NCI-H2107 treated with DMSO at 0.1 percent for 48 hours (cell line): Measurements from ENCODE around the gene TNS4.

ENCODE experiments used
- DNase-seq: peaks from one replicate; lab custom pipeline; 2025; ENCODE audit not compliant: unreplicated experiment; lab: John Stamatoyannopoulos, UW

TNS4 gene

GRCh38 chr17:40458851-40459482 lies 42.5 kb downstream of the TNS4 start:
- no peak for DNase-seq

DNA sequence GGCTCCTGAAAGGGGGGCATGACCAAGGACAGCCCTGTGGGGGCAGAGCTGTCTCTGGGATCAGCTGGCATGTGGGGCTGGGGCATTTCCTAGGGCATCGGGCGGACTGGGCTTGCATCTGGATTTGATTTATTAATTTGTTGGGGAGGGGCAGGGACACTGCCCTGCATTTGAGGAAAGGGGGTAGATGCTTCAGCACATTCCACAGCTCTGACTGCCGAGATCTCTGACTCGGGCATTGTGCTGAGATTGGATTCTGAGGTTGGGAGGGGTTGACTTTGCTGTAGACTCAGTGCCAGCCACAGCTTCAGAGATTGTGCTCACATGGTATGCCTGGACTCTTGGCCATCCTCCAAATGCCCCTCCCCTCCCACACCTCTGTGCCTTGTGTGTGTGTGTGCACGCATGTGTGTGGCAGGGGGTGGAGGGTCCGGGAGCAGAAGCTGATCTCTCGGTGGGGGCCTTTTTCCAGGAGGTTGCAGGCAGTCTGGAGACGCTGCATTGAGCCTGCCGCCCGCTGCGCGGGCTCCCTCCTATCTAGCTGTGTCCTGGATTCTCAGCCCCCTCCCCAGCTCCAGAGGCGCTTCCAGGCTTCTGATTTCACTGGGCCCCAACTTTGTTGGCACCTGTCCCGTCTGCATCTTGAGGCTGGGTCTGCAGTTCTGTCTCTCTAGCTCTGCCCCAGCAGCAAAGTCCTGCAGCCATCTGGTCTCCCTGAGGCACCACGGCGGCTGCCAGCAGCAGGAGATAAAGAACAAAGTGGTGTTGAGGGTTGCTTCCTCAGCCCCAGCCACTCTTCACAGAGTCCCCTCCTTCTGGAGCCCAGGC lies 43.2 kb downstream of the TNS4 start:
- DNase-seq = no peak

GRCh38 chr17:40457369-40457768 lies 44.1 kb downstream of the TNS4 start:
- no peak for DNase-seq

GRCh38 chr17:40456396-40456951 lies 44.9 kb downstream of the TNS4 start:
- no peak for DNase-seq

DNA sequence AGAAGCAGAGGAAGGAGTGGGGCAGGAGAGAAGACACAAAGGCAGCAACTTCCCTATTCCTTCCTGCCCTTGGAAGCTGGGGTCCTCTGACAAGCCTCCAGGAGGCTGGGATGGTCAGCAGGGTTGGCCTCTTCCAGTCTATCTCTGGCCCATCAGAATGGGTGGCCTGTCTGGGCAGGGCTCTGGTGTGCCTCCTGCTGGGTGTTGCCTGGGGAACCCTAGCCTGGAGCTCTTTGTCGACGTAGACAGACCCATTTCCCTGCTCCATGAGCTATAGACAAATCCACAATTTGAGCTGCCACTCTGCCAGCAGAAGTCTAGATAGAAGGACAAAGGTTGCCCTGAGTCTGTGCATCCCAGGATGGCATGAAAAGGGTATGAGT lies 46.8 kb downstream of the TNS4 start:
- no peak for DNase-seq

DNA sequence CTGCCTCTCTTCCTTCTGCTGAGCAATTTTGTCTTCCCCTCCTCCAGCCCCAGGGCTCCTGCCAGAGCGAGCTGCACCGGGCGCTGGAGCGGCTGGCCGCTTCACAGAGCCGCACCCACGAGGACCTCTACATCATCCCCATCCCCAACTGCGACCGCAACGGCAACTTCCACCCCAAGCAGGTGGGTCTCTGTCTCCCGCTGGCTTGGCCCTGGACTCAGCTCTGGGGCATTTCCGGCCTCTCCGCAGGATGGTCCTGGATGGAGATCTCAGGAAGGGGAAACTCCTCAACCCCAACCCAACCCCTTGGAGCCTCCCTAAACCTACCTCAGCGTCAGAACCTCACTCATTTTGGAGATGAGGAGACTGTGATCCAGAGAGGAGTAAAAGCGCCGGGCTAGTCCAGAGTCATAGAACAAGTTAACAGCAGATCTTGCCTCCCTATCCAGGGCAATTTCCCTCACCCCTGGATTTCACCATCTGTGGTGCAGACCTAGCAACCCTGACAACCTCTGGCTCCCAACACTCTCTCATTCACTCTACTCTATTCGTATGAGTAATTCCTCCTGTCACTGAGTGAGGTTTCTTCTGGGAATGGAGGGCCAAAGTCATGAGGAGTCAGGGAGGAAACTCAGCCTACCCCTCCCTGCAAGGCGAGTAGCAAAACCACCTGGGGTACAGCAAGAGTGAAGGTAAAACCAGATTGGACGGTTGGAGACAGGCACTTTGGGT lies 47.4 kb downstream of the TNS4 start:
- DNase-seq = no peak

GRCh38 chr17:40452921-40453378 lies 48.5 kb downstream of the TNS4 start:
- DNase-seq = no peak

DNA sequence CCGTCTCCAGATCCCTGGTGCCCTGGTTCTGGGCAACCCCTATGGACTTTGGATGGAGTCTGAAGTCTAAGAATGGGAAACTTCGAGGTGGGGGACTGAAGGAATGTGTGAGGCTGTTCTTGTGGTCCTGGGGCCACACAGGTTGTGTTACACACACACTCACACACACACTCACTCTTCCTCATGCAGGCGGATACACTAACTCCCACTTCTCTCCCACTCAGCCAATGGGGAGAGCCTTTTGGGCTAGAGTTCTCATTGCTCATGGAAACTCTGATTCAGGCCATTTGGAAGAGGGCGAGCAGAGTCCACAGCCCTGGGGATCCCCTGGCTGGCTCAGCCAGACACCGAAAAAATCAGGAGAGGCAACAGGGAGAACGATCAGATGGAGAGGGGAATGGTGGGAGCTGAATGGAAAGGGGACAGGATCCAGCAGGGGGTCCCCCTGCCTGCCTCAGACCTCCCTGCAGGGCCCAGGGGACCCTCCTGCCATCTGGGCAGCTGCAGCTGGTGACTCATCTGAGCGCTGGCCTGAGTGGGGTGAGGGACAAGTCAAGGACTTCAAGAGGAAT lies 49.1 kb downstream of the TNS4 start:
- DNase-seq = no peak

DNA sequence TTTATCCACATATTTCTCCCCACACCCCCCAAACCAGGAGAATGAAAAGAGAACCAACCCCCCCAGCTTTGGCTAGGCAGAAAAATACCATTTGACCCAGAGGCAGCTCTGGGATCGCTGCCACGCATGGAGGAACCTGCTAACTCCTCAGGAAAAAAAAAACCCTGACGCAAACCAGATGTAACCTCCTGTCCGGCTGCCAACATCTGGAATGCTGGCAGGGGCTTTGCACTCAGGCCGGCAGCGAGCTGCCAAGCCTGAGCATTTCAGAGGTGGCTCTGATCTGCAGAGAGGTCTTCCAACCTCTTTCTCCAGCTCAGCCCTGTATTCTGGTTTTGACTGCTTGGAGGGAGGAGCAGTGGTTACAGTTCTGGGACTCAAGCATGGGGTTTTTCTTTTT lies 50.0 kb downstream of the TNS4 start:
- DNase-seq = no peak

GRCh38 chr17:40450175-40450574 lies 51.2 kb downstream of the TNS4 start:
- DNase-seq = no peak

GRCh38 chr17:40448639-40449261 lies 52.7 kb downstream of the TNS4 start:
- DNase-seq = no peak

GRCh38 chr17:40448213-40448638 lies 53.2 kb downstream of the TNS4 start:
- no peak for DNase-seq

DNA sequence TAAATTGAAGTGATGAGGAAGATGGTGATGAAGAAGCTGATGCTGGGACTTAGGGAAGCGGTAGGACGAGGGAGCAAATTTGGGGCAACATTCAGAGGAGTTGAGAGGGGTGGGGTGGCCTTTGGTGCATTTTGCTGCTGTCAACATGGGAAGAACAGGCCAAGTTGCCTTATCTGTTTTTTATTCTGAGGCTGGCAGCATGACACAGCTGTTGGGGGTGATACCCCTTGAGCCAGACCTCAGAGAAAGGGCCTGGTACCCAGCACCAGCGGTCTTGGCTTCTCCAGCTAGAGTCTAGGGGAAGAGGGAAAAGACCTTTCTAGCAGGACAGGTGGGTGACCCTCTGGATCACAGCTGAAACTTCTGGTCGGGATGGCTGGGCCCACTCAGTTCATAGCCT lies 53.6 kb downstream of the TNS4 start:
- DNase-seq = no peak

DNA sequence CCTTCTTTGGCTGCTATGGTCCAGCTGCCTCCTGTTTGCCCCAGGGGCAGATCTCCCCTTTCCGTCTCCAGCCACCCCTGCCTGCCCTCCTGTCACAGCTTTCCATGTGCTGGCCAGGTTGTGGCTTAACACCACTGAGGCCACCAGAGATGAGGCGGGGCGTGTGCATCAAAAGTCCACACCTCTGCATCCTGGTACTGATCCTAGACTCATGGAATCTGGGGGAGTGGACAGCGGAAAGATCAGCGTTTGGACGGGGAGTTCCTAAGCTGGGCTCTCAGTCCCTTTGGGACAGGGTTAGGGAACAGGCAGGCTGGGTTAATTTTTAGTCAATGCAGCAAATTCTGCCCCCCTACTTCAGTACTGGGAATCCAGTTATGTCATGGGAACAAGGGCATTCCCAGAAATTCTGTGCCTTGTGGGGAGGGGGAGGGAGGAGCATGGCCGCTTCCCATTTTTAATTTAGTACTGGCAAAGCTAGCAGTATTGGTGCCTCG lies 54.2 kb downstream of the TNS4 start:
- DNase-seq = no peak

DNA sequence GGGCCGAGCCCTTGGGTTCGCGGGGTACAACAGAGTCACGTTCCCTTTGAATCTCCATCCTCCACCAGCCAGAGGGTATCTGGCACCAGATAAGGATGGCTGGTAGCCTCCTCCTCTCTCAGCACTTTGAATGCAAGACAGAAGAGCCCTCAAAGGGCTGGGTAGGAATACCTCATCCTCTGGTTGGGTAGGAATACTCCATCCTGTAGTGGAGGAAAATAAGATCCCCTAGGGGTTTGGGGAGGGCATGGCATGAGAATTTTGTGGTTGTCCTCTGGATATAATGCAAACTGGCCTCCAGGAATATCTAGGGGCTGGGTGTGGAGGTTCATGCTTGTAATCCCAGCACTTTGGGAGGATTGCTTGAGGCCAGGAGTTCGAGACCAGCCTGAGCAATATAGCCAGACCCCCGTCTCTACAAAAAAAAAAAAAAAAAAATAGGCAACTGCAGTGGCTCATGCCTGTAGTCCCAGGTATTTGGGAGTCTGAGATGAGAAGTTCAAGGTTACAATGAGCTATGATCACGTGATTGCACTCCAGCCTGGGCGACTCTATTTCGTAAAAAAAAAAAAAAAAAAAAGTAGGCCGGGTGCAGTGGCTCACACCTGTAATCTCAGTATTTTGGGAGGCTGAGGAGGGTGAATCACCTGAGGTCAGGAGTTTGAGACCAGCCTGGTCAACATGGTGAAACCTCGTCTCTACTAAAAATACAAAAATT lies 55.5 kb downstream of the TNS4 start:
- no peak for DNase-seq

- no peak for DNase-seq
These were observed 57.2 kb downstream of the TNS4 start for GRCh38 chr17:40443988-40444899.

DNA sequence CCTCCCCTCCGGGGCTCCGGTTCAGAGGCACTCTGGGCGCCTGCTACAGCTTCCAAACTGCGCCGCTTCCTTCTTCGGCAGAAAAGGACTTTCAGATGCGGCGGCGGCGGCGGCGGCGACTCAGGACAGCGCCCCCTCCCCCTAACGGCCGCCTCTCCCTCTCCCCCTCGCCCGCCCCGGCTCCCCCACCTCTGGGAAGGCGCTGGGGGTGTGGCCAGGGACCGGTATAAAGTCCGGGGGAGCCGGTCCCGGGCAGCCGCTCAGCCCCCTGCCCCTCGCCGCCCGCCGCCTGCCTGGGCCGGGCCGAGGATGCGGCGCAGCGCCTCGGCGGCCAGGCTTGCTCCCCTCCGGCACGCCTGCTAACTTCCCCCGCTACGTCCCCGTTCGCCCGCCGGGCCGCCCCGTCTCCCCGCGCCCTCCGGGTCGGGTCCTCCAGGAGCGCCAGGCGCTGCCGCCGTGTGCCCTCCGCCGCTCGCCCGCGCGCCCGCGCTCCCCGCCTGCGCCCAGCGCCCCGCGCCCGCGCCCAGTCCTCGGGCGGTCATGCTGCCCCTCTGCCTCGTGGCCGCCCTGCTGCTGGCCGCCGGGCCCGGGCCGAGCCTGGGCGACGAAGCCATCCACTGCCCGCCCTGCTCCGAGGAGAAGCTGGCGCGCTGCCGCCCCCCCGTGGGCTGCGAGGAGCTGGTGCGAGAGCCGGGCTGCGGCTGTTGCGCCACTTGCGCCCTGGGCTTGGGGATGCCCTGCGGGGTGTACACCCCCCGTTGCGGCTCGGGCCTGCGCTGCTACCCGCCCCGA lies 58.0 kb downstream of the TNS4 start, which contains the start of gene IGFBP4:
TSS of gene IGFBP4 (plus strand) at position 255 of the 792 bp plus-strand sequence. CDS start at position 541, 286 bp downstream.
- peak; percentile 47 for DNase-seq
